ENCODE data around the gene RYR2. TPM values are rescaled to one million over a fixed set of nuclear protein-coding genes. Genes with fewer than 3 reads are reported as not detected.

The RYR2 gene
- total and polyA plus RNA-seq, 9 of the 15 experiments (the other 6 are each of a cell fraction or from before 2014, with no cell fraction given), result 0.03 to 0.42 (median 0.14) TPM

GRCh38 chr1:237012361-237012760 lies 29.6 kb upstream of the RYR2 start:
- Histone ChIP-seq H3K9me3 (replicated peaks; ENCODE audit: control insufficient read depth, insufficient read depth, low read depth, low read length) (no peaks in the 10 kb centered on the region), H3K9me1 (ENCODE audit: control insufficient read depth, insufficient read depth, low read length) (no peaks in the 10 kb centered on the region), H3K79me2 (ENCODE audit: control insufficient read depth, insufficient read depth, low read length) (no peaks in the 10 kb centered on the region), H3K27me3 (ENCODE audit: control insufficient read depth in 2 of 2, insufficient read depth in 2 of 2, low read length in 2 of 2) (peaks cover 2 to 8% of the 10 kb centered on the region in 2 experiments; a peak in 3 of 5 replicates), H3K27ac (ENCODE audit: extremely low read depth, low read depth, low read length) (peak overlapping the region; percentile 17; the same call in 1 of the 3 replicates), H3K4me2 (ENCODE audit: insufficient read depth, low read length) (peak overlapping the region; percentile 50; the same call in 1 of the 2 replicates), H4K20me1 (replicated peaks; ENCODE audit: control insufficient read depth, insufficient read depth, low read length) (no peaks in the 10 kb centered on the region), H3K4me1 (replicated peaks in 1 of 2; ENCODE audit: control insufficient read depth in 2 of 2, insufficient read depth in 2 of 2, low read length in 2 of 2) (peaks cover 4 to 11% of the 10 kb centered on the region in 2 experiments; a peak in 3 of 5 replicates), H3K9ac (ENCODE audit: insufficient read depth in 1 of 2, low read depth in 2 of 2, low read length in 2 of 2) (no peak overlapping the region), H2AFZ (ENCODE audit: low read depth, low read length) (peak overlapping the region; percentile 51; the same call in 1 of the 2 replicates), H3K36me3 (ENCODE audit: control insufficient read depth, insufficient read depth, low read length) (no peaks in the 10 kb centered on the region), H3K4me3 (no peak overlapping the region)
- no TSS peak for BruUV-seq (replicated peaks)
- CTCF ChIA-PET (ENCODE audit: low intra/inter-chr PET ratio), result no interaction called here
- intact Hi-C loops (cut with micrococcal nuclease), result no loop called here
- no peak for FAIRE-seq
- WGBS (ENCODE audit: insufficient coverage, low coverage, missing lambda C conversion rate), result 16% methylated on average over 5 of the region's 5 CpGs
- no peak for DNase-seq (ENCODE audit: extremely low read depth in 1 of 4, low spot score in 3 of 4)
- in situ Hi-C loops (cut with MboI), result no loop called here
- POLR2A ChIA-PET, result interaction anchor here (1.0 kb wide), 1 partner anchor 99 kb away, joined by 5 read pairs; no protein-coding TSS in a partner anchor
- no peak for ATAC-seq
- TF ChIP-seq HOXB6 (CRISPR knock-in tag; IDR thresholded peaks at IDR 0.05; ENCODE audit: borderline replicate concordance) (no peak), ZNF512 (tag; IDR thresholded peaks at IDR 0.05) (peak; percentile 74)
